HFFc6 (cell line): ENCODE data around the gene VDAC2. TPM values are rescaled to one million over a fixed set of nuclear protein-coding genes. Genes with fewer than 3 reads are reported as not detected.

Source experiments
- DNase-seq: peaks from one replicate; pipeline ENCODE4 v3.0.0-alpha.2; 2018
- H3K27ac Mint-ChIP-seq: 2 replicates; pipeline ENCODE4 v1.8.0; 2020; ENCODE audit warnings: mild to moderate bottlenecking, mixed read lengths
- H3K27me3 Mint-ChIP-seq: 2 replicates; pipeline ENCODE4 v1.8.0; 2021; ENCODE audit warnings: mild to moderate bottlenecking, moderate library complexity, mixed read lengths; ENCODE audit not compliant: insufficient read depth
- H3K36me3 Mint-ChIP-seq: 2 replicates; pipeline ENCODE4 v1.8.0; 2021; ENCODE audit warnings: low read depth, mixed read lengths
- H3K4me1 Mint-ChIP-seq: 2 replicates; pipeline ENCODE4 v1.8.0; 2020; ENCODE audit warnings: low read depth, mixed read lengths
- H3K4me3 Mint-ChIP-seq: 2 replicates; pipeline ENCODE4 v1.8.0; 2020; ENCODE audit warnings: mild to moderate bottlenecking, moderate library complexity, mixed read lengths
- H3K9me3 Mint-ChIP-seq: 2 replicates; pipeline ENCODE4 v1.8.0; 2020; ENCODE audit warnings: mild to moderate bottlenecking, mixed read lengths
- CTCF ChIP-seq: fragments of 200-600 bp; sonication (generic); IDR thresholded peaks from 2 replicates; pipeline ENCODE4 v1.5.0; 2021; ENCODE audit warnings: antibody characterized with exemption, mild to moderate bottlenecking
- long read RNA-seq: library from polyadenylated mRNA; unstranded; transcript quantifications from one replicate; pipeline ENCODE4 v2.0.0, GENCODE V29; 2019
- total RNA-seq, 6 experiments: library from RNA; stranded (reverse); fragmentation: NEBNext Ultra II Directional; extraction: Animal tissue kit (Norgen Biotek cat#: 25700); gene quantifications; 2 replicates in 1 of 6; 3 replicates in 5 of 6; pipeline ENCODE4 v1.2.3, GENCODE V29; 2021

The VDAC2 gene
- 100 to 1,000 TPM; 213 to 248 (median 223) TPM for total RNA-seq
- long read RNA-seq, transcript VDAC2-203 (10 exons, 1,557 nt): major isoform, 460 of 511 reads
- long read RNA-seq, partial matches to known transcripts: 27 of 511 reads
- long read RNA-seq, other reads (novel, unspliced or antisense): 23 of 511 reads

GRCh38 chr10:75210282-75211006 is at the start of gene VDAC2:
VDAC2 (plus strand) TSS chr10:75210796; CDS start chr10:75211159, 363 bp downstream.
- H3K4me1 Mint-ChIP-seq: peaks cover 61% of the 10 kb centered on the region
- H3K36me3 Mint-ChIP-seq: peaks cover 34% of the 10 kb centered on the region
- H3K9me3 Mint-ChIP-seq: no peaks in the 10 kb centered on the region
- H3K4me3 Mint-ChIP-seq: peak within 1 kb of the TSS; percentile 99
- peak within 1 kb of the TSS; percentile 100 for H3K27ac Mint-ChIP-seq
- peak; percentile 80 for DNase-seq
- peaks cover 6% of the 10 kb centered on the region for H3K27me3 Mint-ChIP-seq
- TF ChIP-seq CTCF: 0 out of 2 replicates have a peak, but pooled peaks have one; percentile 8

GRCh38 chr10:75165684-75166622 is 44.6 kb upstream of the VDAC2 start:
- Mint-ChIP-seq H3K4me1 (peaks cover 10% of the 10 kb centered on the region), H3K4me3 (no peak overlapping the region), H3K27ac (no peak overlapping the region), H3K36me3 (peaks cover 9% of the 10 kb centered on the region), H3K27me3 (no peaks in the 10 kb centered on the region), H3K9me3 (no peaks in the 10 kb centered on the region)
- TF ChIP-seq CTCF: no peak
- DNase-seq: no peak

- Mint-ChIP-seq H3K9me3 (no peaks in the 10 kb centered on the region), H3K36me3 (peaks cover 9% of the 10 kb centered on the region), H3K4me3 (no peak overlapping the region), H3K27me3 (no peaks in the 10 kb centered on the region), H3K4me1 (peaks cover 10% of the 10 kb centered on the region), H3K27ac (no peak overlapping the region)
- TF ChIP-seq CTCF: no peak
- DNase-seq: no peak
Measured at GRCh38 chr10:75166623-75166972, 44.0 kb upstream of the VDAC2 start.

GRCh38 chr10:75168275-75168674 is 42.3 kb upstream of the VDAC2 start:
- Mint-ChIP-seq H3K36me3 (peaks cover 9% of the 10 kb centered on the region), H3K27ac (no peak overlapping the region), H3K4me3 (no peak overlapping the region), H3K27me3 (no peaks in the 10 kb centered on the region), H3K4me1 (peaks cover 10% of the 10 kb centered on the region), H3K9me3 (no peaks in the 10 kb centered on the region)
- DNase-seq: no peak
- no peak for TF ChIP-seq CTCF

GRCh38 chr10:75170215-75170614 is 40.4 kb upstream of the VDAC2 start:
- Mint-ChIP-seq H3K27me3 (no peaks in the 10 kb centered on the region; the same call in 1 of the 2 replicates), H3K27ac (no peak overlapping the region), H3K9me3 (no peaks in the 10 kb centered on the region), H3K4me3 (no peak overlapping the region), H3K4me1 (peaks cover 10% of the 10 kb centered on the region), H3K36me3 (peaks cover 11% of the 10 kb centered on the region)
- DNase-seq: no peak
- no peak for TF ChIP-seq CTCF
